Ishikawa (cell line): Measurements from ENCODE around the gene DUSP22.

Experiments used
- CEBPB ChIP-seq: IDR thresholded peaks from 2 replicates; pipeline ENCODE4 v1.6.1; 2012
- CREB1 ChIP-seq: IDR thresholded peaks from 2 replicates; pipeline ENCODE4 v1.6.1; 2012; ENCODE audit warnings: low read depth
- EGR1 ChIP-seq: IDR thresholded peaks from 2 replicates; pipeline ENCODE4 v1.6.1; 2012
- EP300 ChIP-seq: IDR thresholded peaks from 2 replicates; pipeline ENCODE4 v1.6.1; 2012; ENCODE audit warnings: borderline replicate concordance
- FOXM1 ChIP-seq: IDR thresholded peaks from 2 replicates; pipeline ENCODE4 v1.6.1; 2012; ENCODE audit warnings: low read depth, borderline replicate concordance
- MAX ChIP-seq: IDR thresholded peaks from 2 replicates; pipeline ENCODE4 v1.6.1; 2012
- NFIC ChIP-seq: IDR thresholded peaks from 2 replicates; pipeline ENCODE4 v1.6.1; 2012
- RAD21 ChIP-seq: IDR thresholded peaks from 2 replicates; pipeline ENCODE4 v1.6.1; 2012; ENCODE audit warnings: low read depth
- REST ChIP-seq: IDR thresholded peaks from 2 replicates; pipeline ENCODE4 v1.6.1; 2012; ENCODE audit warnings: low read depth, mild to moderate bottlenecking
- TAF1 ChIP-seq: IDR thresholded peaks from 2 replicates; pipeline ENCODE4 v1.6.1; 2012; ENCODE audit warnings: low read depth, mild to moderate bottlenecking
- TCF12 ChIP-seq: IDR thresholded peaks from 2 replicates; pipeline ENCODE4 v1.6.1; 2012; ENCODE audit warnings: low read depth
- TEAD4 ChIP-seq: IDR thresholded peaks from 2 replicates; pipeline ENCODE4 v1.6.1; 2012
- USF1 ChIP-seq: IDR thresholded peaks from 2 replicates; pipeline ENCODE4 v1.6.1; 2012
- YY1 ChIP-seq: IDR thresholded peaks from 2 replicates; pipeline ENCODE4 v1.6.1; 2012; ENCODE audit warnings: low read depth
- ZBTB7A ChIP-seq: IDR thresholded peaks from 2 replicates; pipeline ENCODE4 v1.6.1; 2012; ENCODE audit warnings: low read depth

Gene DUSP22

GRCh38 chr6:290111-290922 lies 2.0 kb upstream of the DUSP22 start:
- TF ChIP-seq ZBTB7A = no peak
- no peak for TF ChIP-seq REST
- TF ChIP-seq USF1 = no peak
- TF ChIP-seq TCF12 = no peak
- TF ChIP-seq RAD21 = no peak
- no peak for TF ChIP-seq EP300
- TF ChIP-seq TAF1 = no peak
- no peak for TF ChIP-seq EGR1
- TF ChIP-seq TEAD4 = no peak
- no peak for TF ChIP-seq FOXM1
- TF ChIP-seq YY1 = no peak
- no peak for TF ChIP-seq NFIC
- no peak for TF ChIP-seq CEBPB
- no peak for TF ChIP-seq CREB1
- TF ChIP-seq MAX = no peak

GRCh38 chr6:291204-291696 lies 1.0 kb upstream of the DUSP22 start:
- TF ChIP-seq EGR1 (no peak), USF1 (no peak), YY1 (no peak), TAF1 (no peak), CREB1 (no peak), CEBPB (no peak), MAX (no peak), TCF12 (no peak), REST (no peak), NFIC (no peak), ZBTB7A (no peak), EP300 (no peak), TEAD4 (no peak), FOXM1 (no peak), RAD21 (no peak)

- TF ChIP-seq MAX (peak; percentile 87), EP300 (peak; percentile 9; the same call in 1 of the 2 replicates), USF1 (peak; percentile 22; the same call in 1 of the 2 replicates), RAD21 (no peak)
Observed at GRCh38 chr6:292506-293192, 362 bp downstream of the DUSP22 start.

GRCh38 chr6:293193-294174 lies 1.2 kb downstream of the DUSP22 start:
- TF ChIP-seq USF1 (no peak), RAD21 (no peak), FOXM1 (no peak), CREB1 (no peak), EP300 (no peak)
